ENCODE measurements around the gene FAM120B.
A peak's percentile ranks its signal among the peaks of the same experiment; 100 is the strongest.

Gene FAM120B

GRCh38 chr6:170448317-170448716 is 141.8 kb downstream of the FAM120B start:
- DNase-seq, result no peak

DNA sequence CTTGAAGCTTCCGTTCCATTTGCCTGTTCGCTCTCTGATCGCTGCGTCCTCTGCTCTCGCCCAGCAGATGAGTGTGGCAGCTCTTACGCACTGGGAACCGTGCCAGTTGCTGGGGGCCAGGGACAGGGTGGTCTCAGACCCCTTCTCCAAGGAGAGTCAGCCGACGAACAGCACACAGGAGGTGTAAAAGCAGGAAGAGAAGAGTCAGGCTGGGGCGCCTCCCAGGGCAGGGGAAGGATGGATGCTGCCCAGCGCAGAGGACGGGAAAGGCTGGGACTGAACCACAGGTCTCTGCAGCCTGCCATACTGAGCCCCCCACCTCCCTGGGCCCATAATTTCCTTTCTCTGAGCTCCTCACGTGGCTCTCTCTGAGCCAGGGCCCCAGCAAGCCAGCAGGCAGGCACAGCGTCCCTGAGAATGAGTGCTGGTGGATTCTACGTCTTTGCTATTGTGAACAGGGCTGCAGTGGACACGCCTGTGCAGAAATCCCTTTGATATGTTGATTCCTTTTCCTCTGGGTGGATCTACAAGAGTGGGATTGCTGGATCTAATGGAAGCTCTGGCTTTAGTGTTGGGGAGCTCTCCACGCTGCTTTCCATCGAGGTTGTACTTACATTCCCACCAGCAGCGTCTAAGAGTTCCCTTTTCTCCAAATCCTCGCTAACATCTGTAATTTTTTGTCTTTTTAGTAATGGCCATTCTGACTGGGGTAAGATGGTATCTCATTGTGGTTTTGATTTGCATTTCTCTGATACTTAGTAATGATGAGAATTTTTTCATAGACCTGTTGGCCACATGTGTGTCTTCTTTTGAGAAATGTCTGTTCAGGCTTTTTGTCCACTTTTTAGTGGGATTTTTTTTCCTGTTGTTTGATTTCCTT is 142.4 kb downstream of the FAM120B start:
- DNase-seq, result no peak

DNA sequence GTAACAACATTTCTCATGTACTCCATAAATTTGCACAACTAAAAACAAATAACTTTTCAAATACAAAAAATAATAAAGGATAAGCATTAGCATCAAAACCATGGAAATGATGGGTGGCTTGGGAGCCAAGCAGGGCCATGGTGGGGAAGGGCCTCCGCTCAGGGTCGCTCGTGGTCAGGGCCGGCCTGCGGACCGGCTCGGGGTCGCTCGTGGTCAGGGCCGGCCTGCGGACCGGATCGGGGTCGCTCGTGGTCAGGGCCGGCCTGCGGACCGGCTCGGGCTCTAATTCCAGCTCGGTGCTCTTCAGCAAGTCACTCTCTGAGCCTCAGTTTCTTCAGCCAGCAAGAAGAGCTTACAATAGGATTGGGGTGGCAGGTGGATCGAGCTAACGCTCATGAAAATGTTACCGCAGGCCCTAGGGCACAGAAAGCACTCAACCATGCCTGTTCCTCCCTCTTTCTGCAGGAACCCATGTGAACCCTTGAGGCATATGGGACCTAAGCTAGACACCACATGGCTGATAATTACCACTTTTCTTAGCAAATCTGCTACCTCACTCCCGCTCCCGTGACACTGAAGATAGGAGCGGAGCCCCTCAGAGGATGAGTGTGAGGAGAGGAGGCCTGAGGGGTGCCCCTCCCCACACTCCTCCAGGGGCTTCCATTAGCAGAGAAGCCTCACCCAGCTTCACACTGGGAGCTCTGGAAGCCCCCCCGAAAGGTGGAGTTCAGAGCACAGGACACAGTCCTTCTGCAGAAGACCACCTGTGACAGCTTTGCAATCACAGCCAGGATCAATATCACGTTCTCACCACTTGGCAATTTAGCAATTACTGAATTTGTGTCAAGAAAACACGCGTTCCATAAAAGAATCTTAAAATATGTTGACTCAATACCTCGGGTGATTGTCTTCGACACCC is 143.5 kb downstream of the FAM120B start:
- no peak for DNase-seq

DNA sequence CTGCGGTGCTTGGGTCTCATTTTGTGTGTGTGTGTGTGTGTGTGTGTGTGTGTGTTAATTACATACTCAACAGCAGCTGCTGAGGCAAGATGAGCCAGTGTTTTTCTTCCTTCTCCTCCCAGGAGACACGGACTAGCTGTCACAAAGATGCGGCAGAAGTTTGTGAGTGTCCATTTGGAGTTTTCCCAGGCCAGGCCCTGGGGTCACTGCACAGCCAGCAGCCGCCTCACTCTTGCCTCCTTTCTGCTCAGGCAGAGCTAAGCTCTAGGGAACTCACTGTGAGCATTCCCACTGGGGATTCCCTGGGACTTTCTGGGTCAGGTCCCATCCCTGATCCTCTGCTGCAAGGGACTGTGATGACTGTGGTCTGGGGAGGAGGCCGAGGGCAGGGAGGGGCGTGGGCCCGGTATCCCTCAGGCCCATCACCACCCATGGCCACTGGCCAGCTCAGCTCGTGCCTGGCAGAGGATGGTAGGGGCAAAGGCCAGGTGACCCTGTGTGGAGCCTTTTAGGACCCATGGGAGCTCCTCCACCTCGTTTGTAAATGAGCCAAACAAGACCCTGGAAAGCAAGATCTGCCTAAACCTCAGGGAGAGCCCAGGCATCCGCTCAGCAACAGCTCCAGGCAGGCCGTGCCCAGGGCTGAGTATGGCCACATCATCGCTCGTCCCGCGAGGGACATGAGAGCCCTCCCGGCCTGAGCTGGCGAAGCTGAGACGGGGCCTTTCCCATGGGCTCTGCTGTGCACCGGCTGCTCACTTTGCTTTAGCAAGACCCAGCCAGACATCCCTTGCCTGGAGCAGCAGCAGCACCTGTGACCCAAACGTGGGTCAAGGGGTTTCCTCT is 144.6 kb downstream of the FAM120B start:
- DNase-seq, result peak; percentile 16

DNA sequence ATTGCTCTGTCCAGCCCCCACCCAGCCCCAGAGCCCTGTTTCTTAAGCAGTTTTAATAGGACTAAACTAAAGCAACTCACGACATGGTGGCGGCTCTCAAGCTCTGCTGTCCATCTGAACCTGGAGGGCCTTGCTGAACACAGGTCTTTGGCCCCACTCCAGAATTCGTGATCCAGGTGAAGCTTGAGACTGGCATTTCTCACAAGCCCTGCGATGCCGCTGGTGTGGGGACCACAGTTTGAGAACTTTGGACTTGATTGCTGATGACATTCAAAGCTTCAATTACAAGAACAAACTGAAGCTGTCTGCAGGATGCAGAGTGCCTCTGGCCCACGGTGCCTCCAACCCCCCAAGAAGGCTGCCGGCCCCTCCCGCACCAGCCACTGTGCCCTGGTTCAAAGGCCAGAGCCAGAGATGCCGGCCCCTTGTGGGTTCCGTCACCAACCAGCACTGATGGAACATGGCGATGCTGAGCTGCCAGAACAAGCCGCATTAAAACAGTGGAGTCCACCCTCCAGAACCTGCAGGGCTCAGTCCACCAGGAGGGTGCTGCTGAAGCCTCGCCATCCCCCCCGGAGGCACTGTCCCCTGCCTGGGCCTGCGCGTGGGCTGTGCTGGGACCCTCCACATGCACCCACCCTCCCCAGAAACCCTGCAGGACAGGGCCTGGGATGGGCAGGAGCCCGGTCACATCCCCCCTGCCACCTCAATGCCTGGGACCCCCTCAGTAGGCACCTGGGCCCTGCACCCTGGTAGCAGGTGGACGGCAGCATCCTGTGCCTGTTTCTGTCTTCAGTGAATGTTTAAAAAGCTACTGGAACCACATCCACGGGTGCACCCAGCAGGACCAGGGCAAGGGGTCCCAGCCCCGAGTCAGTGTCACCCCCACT is 145.4 kb downstream of the FAM120B start:
- DNase-seq, result no peak

DNA sequence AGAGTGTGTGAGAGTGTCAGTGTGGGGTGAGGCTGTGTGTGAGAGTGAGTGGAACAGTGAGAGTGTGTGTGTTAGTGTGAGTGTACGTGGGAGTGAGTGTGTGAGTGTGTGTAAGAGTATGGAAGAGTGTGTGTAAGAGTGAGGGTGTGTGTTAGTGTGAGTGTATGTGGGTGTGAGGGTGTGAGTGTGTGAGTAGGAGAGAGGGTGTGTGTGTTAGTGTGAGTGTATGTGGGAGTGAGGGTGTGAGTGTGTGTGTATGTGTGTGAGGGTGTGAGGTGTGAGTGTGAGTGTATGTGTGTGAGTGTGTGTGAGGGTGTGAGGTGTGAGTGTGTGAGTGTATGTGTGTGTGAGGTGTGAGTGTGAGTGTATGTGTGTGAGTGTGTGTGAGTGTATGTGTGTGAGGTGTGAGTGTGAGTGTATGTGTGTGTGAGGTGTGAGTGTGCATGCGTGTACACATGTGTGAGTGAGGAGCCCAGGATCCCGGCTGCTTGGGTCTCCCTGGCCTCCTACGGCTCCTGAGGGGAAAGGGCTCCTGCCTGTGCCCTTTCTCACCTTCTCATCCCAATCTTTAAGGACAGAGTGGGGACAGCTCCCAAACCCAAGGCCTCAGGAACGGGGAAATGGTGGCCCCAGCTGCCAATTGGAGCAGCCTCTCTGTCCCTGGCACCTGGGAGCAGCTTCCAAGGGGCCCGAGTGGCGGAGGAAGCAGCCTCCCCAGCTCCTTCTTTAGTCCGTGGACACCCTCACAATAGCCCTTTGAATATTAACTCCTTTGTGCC is 146.4 kb downstream of the FAM120B start:
- no peak for DNase-seq

GRCh38 chr6:170453586-170454511 is 147.3 kb downstream of the FAM120B start:
- DNase-seq, result no peak

GRCh38 chr6:170454512-170455285 is 148.1 kb downstream of the FAM120B start:
- no peak for DNase-seq

DNA sequence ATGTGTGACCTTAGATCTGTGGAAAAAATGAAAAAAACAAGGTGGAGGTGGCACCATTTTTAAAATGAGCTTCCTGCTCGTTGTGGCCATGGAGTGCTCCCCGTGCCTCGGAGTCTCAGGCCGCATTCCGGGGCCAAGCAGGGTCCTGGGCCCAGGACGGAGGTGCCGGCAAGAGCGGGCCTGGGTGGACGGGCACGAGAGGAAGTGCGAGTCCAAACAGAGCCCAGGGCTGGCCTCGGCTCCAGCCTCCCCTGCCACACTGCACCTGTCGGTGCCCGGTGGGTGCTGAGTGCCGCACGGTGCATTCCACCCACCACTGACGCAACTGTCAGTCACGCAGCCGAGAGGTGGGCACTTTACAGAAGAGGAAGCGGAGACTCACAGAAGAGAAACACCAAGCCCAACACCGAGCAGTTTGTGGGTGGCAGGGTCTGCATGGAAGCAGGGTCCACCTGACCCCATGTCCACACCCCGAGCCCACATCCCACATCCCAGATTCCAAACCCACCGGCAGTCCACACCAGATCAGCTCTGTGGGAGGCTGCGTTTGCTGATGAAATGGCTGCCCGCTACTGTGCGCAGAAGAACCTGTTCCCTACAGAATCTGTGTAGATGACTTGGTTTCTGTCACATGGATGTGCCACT is 148.9 kb downstream of the FAM120B start:
- DNase-seq, result no peak

GRCh38 chr6:170456334-170456733 is 149.8 kb downstream of the FAM120B start:
- DNase-seq, result no peak

All from NCI-H1436 (cell line).